Neural crest cell (in vitro differentiated cells): ENCODE measurements around the gene NFAM1. TPM values are rescaled to one million over a fixed set of nuclear protein-coding genes. Genes with fewer than 3 reads are reported as not detected.

ENCODE experiments used
- DNase-seq: peaks from one replicate; pipeline ENCODE4 v3.0.0; 2021; ENCODE audit warnings: low read depth, mixed read lengths, low spot score
- H3K27ac Mint-ChIP-seq: one replicate; pipeline ENCODE4 v1.8.0; 2021; ENCODE audit warnings: mild to moderate bottlenecking, mixed read lengths; ENCODE audit not compliant: unreplicated experiment
- H3K27me3 Mint-ChIP-seq: 2 replicates; pipeline ENCODE4 v1.8.0; 2021; ENCODE audit warnings: low read depth, mild to moderate bottlenecking, mixed read lengths
- H3K36me3 Mint-ChIP-seq: 2 replicates; pipeline ENCODE4 v1.8.0; 2021; ENCODE audit warnings: low read depth, mild to moderate bottlenecking, mixed read lengths
- H3K4me1 Mint-ChIP-seq: 2 replicates; pipeline ENCODE4 v1.8.0; 2021; ENCODE audit warnings: mixed read lengths
- H3K4me3 Mint-ChIP-seq: one replicate; pipeline ENCODE4 v1.8.0; 2021; ENCODE audit warnings: mild to moderate bottlenecking, mixed read lengths
- H3K9me3 Mint-ChIP-seq: 2 replicates; pipeline ENCODE4 v1.8.0; 2021; ENCODE audit warnings: mixed read lengths
- CTCF ChIP-seq: fragments of 200-600 bp; sonication (generic); conservative IDR thresholded peaks from 2 replicates; pipeline ENCODE4 v1.5.0; 2021; ENCODE audit warnings: antibody characterized with exemption, mild to moderate bottlenecking
- total RNA-seq: library from RNA; stranded (reverse); gene quantifications from 2 replicates; pipeline ENCODE4 v1.2.1, GENCODE V29; 2021

Gene NFAM1
- total RNA-seq, 1 donor from 2014 or later: 0.07 TPM

- no peaks in the 10 kb centered on the region for H3K36me3 Mint-ChIP-seq
- TF ChIP-seq CTCF: no peak
- H3K4me1 Mint-ChIP-seq: peaks cover 48% of the 10 kb centered on the region
- peaks cover 53% of the 10 kb centered on the region for H3K27me3 Mint-ChIP-seq
- DNase-seq: no peak
- peak overlapping the region; percentile 86 for H3K4me3 Mint-ChIP-seq
- no peaks in the 10 kb centered on the region for H3K9me3 Mint-ChIP-seq
- no peak overlapping the region for H3K27ac Mint-ChIP-seq
These were observed 66.1 kb downstream of the NFAM1 start for GRCh38 chr22:42365942-42366695.

GRCh38 chr22:42365111-42365865, 66.9 kb downstream of the NFAM1 start:
- Mint-ChIP-seq H3K27ac (peak overlapping the region; percentile 96), H3K27me3 (peaks cover 49% of the 10 kb centered on the region), H3K4me3 (peak overlapping the region; percentile 86), H3K9me3 (no peaks in the 10 kb centered on the region), H3K4me1 (peaks cover 45% of the 10 kb centered on the region), H3K36me3 (no peaks in the 10 kb centered on the region)
- no peak for TF ChIP-seq CTCF
- DNase-seq: no peak

DNA sequence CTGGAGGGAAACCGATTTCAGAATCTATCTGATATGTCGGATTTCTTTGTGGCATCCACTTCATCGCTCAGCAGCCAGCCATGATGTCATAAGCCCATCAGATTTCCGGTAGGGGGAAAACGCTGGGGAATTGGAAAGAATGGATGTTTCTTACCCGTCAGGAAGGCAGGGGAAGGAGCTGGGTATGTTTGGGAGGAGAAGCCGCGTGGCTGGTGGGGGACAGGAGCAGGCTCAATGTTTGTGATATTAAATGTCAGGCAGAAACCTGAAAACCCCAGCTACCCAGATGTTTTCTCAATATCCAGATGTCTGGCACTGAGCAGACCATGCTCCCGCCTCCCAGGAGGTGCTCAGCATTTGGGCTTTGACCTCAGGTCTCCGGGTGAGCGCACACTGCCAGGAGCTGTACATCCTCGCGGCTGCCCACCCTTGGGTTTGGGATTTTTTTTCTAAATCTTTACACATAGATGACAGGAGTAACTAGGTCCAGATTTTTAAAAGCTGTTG, 67.5 kb downstream of the NFAM1 start:
- Mint-ChIP-seq H3K4me1 (peaks cover 43% of the 10 kb centered on the region), H3K27me3 (peaks cover 44% of the 10 kb centered on the region), H3K36me3 (no peaks in the 10 kb centered on the region), H3K27ac (peak overlapping the region; percentile 96), H3K9me3 (no peaks in the 10 kb centered on the region), H3K4me3 (peak overlapping the region; percentile 86)
- no peak for DNase-seq
- no peak for TF ChIP-seq CTCF

- no peak for DNase-seq
- Mint-ChIP-seq H3K4me3 (peak overlapping the region; percentile 31), H3K27me3 (peaks cover 36% of the 10 kb centered on the region)
These were observed 68.3 kb downstream of the NFAM1 start for GRCh38 chr22:42363892-42364291.

DNA sequence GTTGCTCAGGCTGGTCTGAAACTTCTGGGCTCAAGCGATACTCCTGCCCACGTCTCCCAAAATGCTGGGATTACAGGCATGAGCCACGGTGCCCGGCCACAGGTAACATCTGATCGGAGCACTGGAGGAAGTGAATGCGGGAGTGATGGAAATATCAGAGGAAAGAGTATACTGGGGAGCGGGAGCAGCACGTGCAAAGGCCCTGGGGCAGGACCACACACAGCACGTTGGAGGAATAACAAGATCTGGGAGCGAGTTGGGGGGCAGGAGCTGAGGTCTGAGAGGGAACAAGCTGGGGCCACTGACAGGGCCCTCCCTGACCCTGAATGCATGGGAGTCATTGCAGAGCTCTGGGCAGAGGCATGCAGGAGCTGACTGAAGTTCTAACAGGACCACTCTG, 70.7 kb downstream of the NFAM1 start:
- Mint-ChIP-seq H3K36me3 (no peaks in the 10 kb centered on the region), H3K4me3 (no peak overlapping the region), H3K27me3 (peaks cover 14% of the 10 kb centered on the region), H3K9me3 (no peaks in the 10 kb centered on the region), H3K27ac (no peak overlapping the region), H3K4me1 (peaks cover 27% of the 10 kb centered on the region)
- no peak for DNase-seq
- TF ChIP-seq CTCF: no peak

More at GRCh38 chr22:42363892-42364291, 68.3 kb downstream of the NFAM1 start:
- Mint-ChIP-seq H3K27ac (no peak overlapping the region), H3K36me3 (no peaks in the 10 kb centered on the region), H3K4me1 (peaks cover 39% of the 10 kb centered on the region), H3K9me3 (no peaks in the 10 kb centered on the region)
- no peak for TF ChIP-seq CTCF
